ENCODE data around the gene GLS. TPM values are rescaled to one million over a fixed set of nuclear protein-coding genes. Genes with fewer than 3 reads are reported as not detected.

GLS gene
- total RNA-seq, 1 donor from 2014 or later = 188 TPM

DNA sequence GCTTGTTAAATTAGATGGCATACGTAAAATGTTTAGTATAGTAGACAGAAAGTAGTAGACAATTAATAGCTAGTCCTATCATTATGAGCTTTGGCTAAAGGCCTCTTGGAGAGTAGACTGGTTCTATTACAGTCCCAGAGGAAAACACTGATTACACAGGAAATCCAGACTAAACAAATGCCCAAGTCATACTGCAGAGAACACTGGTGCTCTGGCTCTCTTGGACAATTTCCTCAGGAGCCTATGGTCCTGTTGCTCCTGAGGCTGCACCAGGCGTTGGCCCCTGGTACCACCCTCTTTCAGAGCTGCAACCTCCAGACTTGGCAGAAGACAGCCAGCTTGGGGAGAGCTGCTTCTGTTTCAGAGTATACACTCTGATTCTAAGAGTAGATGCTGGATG is 91.6 kb downstream of the GLS start:
- DNase-seq (ENCODE audit: low spot score) = no peak

DNA sequence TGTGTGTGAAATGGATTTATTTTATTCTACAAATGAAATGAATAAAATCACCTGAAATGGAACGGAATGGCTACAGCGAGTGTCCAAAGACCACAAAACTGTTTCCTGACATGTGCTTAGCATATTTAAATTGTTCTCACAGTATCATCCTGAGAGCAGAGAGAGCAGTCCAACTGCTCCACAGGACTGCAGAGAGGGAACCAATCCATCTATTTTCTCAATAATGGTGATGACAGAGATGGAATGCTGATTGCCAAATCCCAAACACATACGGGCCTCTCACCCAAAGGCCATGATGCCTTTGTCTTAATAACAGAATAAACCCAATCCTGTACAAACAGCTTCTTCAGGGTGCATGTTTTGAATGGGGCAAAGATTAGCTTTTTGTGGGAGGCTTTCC is 92.2 kb downstream of the GLS start:
- no peak for DNase-seq (ENCODE audit: low spot score)

DNA sequence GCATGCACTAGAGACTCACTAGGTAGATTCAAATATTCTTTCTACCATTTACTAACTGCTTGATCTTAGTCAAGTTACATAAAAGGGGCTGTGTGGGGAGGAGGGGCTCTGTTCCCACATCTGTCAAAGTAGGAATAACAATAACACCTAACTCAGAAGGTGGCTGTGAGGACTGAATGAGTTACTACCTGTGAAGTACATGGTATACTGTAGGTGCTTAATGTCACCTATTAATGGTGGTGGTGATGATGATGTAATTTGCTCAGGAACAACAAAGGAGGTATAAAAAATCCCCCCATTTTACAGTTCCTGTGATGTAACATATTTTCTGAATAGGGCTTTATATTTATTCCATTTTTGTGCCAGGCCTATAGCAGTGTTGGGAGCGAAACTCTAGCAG is 92.6 kb downstream of the GLS start:
- no peak for DNase-seq (ENCODE audit: low spot score)

DNA sequence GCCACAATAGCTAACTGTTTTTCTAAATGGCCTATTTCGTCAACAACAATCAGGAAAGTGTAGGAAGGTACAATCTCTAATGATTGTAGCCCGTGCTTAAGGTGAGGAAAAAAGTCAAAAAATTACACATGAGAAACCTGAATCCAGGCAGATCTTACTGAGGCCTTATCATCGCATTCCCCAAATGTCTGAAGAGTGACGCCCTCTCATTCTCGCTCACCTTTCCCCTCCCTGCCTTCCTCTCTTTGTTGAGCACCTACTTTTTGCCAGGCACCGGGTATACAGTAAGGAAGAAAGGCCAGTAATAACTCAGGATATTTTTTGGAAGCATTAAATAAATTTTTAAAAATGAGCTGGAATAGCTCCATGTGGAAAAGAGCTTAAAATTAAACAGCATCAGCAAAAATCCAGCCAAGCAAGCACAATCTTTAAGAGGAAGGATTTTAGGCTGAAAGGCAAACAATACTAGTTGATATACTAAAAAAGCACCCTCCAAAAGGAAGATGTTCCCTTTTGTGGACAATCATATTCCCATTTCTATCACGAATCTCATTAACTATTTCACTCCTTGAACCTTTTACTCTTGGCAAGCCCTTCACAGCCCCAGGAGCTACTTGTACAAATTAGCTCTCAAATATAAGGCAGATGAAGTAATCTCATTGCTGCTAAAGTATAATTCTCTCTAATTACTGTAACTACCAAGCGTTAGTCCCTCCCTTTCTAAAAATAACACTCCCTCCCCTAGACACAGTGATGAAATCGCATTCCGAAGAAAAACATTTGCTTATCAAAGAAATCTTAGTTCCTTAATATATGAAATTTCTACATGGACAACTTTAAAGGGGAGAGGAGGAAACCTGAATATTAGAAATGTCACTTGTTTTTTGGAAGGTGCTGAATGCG is 93.4 kb downstream of the GLS start:
- no peak for DNase-seq (ENCODE audit: low spot score)

DNA sequence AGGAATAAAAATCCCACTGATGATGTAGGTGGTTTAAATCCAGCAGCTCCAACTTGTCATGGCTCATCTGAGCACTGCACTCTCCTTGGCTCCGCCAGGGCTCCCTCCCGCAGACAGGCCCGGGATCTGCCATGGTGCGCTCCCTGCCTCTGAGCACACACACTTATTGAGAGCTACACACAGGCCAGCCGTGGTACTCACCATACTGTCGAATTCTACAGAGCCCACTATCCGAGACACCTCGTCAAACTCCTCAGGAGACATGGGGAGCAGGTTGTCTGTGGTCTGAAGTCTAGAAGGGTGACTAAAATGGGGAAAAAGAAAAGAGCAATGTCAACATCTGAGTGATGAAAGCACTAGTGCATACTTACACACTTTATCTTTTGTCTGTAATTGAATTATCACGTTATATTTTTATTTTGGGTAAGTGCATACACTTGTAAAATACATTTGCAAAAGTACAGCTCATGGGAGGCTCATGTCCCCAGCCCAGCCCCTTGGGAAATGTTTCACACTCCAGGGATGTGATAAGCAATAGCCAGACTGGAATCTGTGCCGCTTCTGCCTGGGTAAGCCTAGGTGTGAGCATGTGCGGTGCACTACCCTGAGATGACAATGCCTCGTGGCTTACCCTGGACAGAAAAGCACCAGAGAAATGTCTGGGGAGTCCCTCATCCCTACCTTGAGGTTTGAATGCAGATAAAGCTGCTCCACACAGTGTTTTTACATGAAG is 94.2 kb downstream of the GLS start:
- no peak for DNase-seq (ENCODE audit: low spot score)

DNA sequence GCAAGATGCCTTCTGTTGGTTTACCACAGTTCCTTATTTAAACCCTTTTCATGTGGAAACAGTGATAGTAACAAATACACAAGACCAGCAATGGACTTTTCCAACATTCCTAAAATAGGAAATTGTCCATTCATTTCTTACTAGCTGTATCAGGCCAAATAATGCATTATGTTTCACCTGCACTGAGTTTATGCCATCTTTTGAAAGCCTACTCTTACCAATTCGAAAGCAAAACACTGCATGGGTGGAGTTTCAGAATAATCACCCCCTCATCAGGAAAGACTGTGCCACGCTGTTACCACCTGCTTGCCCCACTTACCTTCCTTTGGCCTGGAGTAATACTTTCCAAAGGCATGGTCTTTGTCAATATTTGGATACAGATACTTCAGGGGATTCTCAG is 95.9 kb downstream of the GLS start:
- DNase-seq (ENCODE audit: low spot score) = no peak

DNA sequence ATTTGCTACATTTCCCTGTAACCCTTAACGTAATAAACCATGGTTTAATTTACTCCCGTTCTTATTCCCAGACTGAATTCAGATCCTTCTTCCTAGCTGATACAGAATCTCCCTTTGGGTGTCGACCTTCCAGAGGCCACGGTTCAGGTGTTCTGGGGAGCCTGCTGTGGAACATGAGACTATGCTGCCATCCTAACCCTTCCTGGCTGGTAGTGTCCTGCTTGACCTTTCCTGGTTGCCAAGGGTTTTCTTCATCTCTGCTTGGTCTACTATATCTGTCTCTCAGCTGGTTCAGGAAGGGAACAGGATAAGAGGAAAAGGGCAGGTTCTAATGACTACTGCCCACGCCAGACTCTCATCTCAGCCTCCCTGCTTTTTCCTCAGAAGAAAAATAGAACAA is 96.9 kb downstream of the GLS start:
- no peak for DNase-seq (ENCODE audit: low spot score)

DNA sequence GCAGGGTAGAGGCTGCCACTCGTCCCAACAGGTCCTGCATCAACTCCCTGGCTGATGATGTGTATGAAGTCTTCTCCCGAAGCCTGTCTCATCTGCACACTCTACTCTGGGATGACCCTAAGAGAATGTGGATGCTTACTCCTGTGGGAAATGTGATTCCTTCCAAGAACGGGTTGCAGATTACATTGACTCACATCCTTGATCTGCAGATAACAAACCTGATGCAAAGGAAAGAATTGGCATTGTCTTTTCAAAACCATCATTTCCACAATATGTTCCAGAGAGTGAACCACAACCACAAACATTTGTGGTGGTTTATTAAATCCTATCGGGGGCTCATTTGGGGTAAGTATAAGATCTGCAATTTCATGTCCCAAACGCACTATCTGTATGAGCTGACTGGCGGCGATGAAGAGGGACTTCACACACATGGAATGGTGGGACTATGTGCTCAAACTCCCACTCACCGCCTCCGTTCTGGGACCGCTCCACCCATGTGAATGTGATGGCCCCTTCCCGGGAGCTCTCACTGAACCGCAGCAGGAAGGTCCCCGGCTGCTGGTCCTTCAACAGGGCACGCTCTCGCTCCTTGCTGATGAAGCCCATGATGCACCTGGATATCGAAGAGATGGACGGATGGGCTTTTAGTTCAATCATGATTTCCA is 97.9 kb downstream of the GLS start:
- DNase-seq (ENCODE audit: low spot score) = no peak

DNA sequence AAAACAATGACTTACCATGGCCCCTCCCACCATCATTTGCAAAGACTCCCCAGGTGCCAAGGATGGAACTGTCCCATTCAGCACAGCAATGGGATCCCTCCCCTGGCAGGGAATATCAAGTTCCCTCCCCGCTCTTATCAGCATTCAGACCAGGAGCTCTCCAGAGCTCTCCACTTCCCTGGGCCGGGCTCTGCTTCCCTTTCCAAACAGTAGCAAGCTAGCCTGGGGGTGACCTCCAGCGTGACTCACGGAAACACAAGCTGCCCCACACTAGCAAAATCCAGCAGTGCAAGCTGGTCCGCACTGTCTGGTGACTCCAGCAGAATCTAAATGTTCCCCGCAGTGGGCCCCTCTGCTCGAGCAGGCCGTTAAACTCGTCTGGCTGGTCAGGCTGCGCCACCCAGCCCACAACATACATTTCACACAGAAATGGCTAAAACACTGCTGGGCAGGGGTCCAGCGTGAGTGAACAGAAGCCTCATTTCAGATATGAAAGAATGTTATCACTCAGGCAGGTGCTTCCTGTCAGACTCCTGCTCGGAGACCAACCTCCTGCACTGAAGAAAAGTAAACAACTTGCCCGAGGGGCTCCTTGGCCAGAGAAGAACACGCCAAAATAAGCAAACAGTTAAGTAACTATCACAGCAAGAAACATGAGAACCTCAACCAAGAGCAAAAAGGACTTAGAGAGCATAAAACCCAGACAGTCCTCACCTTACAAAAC is 99.4 kb downstream of the GLS start:
- peak; percentile 79 for DNase-seq (ENCODE audit: low spot score)

DNA sequence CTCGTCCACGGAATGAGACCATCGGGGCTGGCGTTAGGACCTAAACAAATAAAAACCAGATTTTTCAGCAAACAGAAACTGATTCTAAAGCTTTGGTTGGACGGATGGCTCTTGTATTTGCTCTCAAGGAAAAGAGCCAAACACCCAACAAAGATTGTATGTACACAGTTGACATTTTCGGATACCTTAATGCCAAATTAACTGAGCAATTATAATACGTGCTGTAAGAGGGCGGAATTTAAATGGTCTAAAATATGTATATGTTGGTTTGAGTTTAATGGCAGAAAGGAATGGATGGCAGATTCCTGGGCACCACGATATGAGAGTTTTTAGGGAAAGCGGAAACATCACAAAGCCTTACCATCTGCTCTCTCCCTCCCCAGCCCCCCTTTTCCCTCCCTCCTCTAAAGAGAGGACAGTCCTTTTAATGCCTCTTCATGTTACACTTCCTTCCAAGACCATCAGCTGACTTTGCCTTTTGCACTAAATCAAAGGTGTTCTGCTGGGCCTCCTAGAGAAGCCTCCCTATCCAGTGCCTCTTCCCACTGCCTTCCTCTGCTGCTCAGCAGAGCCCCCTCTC is 100.1 kb downstream of the GLS start:
- no peak for DNase-seq (ENCODE audit: low spot score)

DNA sequence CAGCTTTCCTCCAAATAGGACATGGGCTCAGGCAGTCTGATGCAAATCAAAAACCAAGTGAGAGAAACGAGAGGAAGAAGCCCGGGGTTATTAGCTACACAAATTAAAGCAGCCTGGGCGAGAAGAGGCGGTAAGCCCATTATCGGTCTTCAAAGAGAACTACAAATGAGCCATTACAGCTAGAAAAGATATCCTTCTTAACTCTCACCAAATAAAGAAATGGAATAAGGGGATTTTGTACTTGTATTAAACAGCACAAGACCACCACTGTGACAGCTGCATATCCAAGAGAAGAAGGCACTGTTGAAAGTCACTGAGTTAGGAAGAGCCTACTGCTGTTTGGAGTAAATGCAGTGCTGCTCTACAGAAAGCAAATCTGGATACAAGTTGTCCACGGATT is 100.7 kb downstream of the GLS start:
- no peak for DNase-seq (ENCODE audit: low spot score)

DNA sequence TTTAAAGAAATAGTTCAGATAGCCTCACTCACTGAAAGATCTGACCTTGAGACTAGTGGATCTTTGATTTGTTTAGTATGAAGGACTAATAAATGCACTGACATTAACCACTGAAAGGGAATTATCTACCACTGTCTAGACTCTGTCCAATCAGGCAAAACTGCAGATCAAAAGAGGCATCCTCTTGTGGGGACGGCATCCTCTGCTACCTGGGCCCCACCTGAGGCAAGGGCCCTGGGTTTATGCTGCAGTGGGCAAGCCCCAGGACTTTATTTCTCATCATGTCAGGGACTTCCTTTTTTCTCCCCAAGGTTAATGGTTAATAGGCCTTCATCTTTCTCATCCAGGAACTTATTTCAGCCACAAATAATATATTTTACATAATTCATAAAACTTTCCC is 101.1 kb downstream of the GLS start:
- DNase-seq (ENCODE audit: low spot score) = no peak

DNA sequence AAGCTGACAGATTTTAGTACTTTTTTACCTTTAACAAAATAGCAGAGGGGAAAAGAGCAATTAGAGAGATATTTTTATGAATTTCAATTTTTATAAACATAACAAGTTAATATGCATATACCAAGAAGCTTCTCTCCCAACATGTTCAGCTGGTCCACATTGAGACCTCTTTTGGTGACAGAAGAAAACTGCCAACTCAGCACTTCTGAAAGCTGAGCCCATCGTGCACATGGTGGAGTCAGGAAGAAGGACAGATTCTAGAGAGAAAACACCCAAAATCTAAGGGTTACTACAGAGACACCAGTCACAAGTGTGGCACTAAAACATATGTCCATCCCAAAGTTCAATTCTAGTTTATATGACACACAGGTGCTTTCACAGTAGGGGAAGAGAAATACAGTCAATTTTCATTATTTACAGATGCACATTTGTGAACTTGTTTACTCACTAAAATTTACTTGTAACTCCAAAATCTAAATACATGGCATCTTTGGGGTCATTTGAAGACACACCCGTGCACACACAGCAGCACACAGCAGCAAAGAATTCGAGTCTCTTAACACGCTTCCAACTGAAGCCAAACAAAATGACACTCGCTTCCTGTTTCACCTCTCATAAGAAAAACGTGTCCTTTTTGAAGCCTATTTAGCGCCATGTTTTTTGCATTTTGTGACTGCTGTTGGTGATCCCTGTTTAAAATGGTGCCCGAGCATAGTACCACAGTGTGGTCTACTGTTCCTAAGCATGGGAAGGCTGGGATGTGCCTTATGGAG is 101.8 kb downstream of the GLS start:
- no peak for DNase-seq (ENCODE audit: low spot score)

DNA sequence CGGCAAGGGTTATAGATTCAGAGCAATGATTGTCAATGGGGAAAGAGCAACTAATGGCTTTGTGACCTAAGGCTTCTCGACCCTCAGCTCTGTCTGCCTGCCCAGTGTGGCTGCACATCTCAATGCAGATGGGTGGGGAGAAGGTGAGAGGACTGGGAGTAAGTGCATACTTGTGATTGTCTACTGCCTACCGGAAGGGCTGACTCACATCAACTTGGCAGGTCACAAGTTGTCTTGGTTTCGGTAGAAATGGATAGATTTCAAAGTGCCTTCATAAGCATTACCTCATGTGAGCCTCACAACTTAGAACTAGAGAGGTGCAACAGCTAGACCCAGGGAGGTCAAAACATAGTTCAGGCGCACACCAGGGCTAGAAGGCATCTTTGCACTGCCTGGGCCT is 104.0 kb downstream of the GLS start:
- no peak for DNase-seq (ENCODE audit: low spot score)

DNA sequence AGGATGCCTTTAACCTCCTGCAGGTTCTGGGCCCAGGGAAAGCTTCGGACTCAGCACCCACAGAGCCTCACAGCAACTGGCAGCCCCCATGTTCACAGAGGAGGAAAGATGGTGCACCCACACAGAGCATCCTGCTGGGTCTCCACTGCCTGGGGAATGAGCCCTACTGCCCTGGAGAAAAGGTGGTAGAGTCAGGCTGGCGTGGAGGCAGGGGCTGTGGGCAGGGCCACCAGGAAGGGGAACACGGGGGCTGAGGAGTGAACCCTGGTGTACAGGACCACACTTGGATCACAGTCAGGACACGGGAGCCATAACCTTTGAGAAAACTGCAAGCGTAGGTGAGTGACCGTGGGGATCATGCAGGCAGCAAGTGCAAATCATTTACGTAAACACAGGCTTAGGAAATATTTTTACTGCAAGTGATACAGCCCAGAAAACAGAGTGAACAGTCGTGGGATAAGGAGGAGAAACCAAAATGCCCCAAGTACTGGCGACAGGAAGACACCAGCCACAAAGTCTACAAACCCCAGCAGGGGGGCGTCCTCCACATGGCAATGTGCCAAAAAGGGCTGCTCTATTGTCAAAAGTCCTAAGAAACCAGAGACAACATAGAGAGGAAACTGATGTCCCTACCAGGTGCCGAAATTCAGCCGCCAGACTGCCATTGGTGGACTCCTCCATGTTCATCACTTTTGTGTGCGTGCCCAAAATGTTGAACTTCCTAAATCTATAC is 105.8 kb downstream of the GLS start:
- no peak for DNase-seq (ENCODE audit: low spot score)

DNA sequence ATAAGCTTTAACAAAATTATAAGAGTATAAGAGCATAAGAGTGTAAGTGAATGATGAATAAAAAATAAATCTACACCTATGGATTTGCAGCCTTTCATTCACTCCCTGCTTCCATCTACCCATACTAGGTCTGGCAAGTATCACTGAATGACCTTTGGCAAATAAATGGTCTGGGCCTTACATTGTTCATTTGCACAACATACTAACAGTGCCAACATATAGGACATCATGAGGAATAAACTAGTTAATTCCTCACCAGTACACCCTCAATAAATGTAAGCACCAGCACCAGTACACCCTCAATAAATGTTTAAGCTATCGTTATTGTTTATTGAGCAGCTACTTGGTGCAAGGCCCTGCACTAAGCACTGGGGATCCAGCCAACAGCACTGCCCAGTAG is 106.5 kb downstream of the GLS start:
- no peak for DNase-seq (ENCODE audit: low spot score)

DNA sequence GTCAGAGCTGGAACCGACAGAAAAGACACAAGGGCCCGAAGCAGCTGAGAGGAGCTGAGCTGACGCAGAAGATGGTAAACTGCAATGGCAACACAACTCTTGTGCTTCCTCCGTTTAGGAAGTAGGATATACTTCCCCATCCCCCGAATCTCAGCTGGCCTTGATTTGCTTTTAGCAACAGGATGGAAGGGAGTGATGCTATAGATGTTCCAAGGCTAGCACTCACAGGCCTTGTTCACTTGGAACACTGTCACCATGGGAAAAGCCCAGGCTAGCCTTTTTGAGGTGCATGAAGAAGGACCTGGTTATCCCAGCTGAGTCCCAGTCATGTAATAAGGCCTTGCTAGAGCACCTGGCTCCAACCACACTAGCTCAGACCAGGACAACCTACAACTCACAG is 107.3 kb downstream of the GLS start:
- no peak for DNase-seq (ENCODE audit: low spot score)

DNA sequence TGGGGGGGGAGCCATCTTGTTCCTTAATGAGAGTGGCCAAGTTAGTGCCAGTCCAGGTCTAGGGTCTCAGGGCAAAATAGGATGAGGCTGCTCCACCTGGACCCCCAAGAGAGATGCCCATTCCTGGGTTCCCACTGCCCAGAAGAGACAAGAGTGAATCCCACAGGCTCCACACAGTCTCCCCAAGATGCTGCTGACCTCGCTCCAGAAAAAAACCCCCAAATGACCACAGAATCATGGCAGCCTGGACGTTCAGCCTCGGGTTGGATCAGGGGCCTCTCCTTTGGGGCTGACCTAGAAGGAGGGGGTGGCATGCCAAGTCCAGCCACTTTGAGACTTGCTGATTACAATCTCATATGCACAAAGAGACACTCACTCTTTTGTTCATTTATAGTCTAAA is 108.3 kb downstream of the GLS start:
- DNase-seq (ENCODE audit: low spot score) = no peak

DNA sequence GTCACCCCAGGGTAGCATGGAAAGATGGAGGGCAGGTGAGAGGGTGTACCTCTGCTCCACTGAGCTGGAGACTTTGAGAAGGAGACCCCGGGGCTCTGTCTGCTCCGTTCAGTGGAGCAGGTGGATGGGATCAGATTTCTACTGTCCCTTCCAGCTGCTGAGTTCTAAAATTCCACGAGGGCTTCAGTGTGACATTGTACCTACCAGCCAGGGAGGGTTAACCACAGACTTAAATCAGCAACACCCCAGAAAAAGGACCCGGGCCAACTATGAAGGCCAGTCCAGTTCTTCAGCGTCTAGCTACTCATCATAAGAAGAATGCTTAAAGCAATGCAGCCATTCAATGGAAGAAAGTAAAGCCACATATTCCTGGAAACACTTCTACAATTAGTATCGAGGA is 109.5 kb downstream of the GLS start:
- no peak for DNase-seq (ENCODE audit: low spot score)

DNA sequence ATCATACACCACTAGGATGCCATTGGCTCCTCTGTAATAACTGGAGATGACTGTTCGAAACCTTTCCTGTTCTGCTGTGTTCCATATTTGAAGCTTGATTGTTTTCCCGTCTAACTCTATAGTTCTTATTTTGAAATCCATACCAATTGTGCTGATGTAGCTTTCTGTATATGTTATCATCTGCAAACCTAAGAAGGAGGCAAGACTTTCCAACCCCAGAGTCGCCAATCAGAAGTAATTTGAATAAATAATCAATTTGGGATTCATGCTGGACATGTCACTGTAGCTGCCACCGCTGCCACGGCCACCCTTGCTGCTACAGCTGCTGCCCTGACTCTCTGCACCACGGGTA is 112.6 kb downstream of the GLS start:
- DNase-seq (ENCODE audit: low spot score) = no peak

All from mucosa of gallbladder (tissue), 1 donor.